Measurements from ENCODE around the gene ETV3. TPM values are rescaled to one million over a fixed set of nuclear protein-coding genes. Genes with fewer than 3 reads are reported as not detected.

ETV3 gene
- total and polyA plus RNA-seq, 2 of the 4 experiments (the other 2 are of a cell fraction), result 6.4 to 14.7 TPM

DNA sequence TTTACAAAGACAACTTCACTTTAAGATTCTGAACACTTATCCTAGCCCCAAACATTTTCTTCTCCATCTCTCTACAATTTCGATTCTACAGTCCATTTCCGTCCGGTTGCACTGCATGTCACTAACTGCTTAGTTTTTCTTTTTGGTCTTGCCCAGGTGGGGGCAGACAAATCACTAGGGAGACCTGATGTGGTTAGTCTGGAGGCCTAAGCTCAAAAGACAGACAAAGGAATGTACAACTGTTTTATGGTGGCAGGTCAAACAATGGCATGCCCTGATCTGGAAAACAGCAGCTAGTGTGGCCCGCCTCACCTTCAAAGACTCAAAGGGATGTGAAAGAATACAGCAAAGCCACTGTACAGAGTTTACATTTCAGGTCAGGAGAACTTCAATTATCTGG, 3.8 kb downstream of the ETV3 start:
- Histone ChIP-seq H3K4me2 (ENCODE audit: low read depth, low read length) (no peak overlapping the region), H3K36me3 (ENCODE audit: control insufficient read depth, insufficient read depth, low read length) (peaks cover 33% of the 10 kb centered on the region)
- CTCF ChIA-PET, result no interaction called here

More for the DNA sequence above, 3.8 kb downstream of the ETV3 start:
- Histone ChIP-seq H2AK5ac (ENCODE audit: low read depth, low read length) (no peak overlapping the region), H3K9me3 (ENCODE audit: control insufficient read depth, insufficient read depth, low read length) (no peaks in the 10 kb centered on the region), H3K27ac (ENCODE audit: insufficient read depth, low read length) (no peak overlapping the region), H3K23ac (ENCODE audit: low read depth, low read length) (no peak overlapping the region), H3K79me1 (ENCODE audit: low read depth in 1 of 2, low read length in 2 of 2) (peaks cover 31 to 41% of the 10 kb centered on the region in 2 experiments), H3K4me1 (ENCODE audit: control insufficient read depth, insufficient read depth, low read length) (peaks cover 4% of the 10 kb centered on the region), H3K9ac (ENCODE audit: low read depth, low read length) (no peak overlapping the region), H4K8ac (ENCODE audit: low read depth in 2 of 2, low read length in 2 of 2) (no peak overlapping the region), H2BK120ac (ENCODE audit: low read depth, low read length) (no peak overlapping the region), H2BK20ac (ENCODE audit: low read depth, low read length) (no peak overlapping the region), H2BK15ac (ENCODE audit: low read depth, low read length) (no peak overlapping the region), H4K20me1 (ENCODE audit: insufficient read depth, low read length) (peaks cover 24% of the 10 kb centered on the region), H3K27me3 (ENCODE audit: control insufficient read depth, insufficient read depth, low read length) (no peaks in the 10 kb centered on the region), H2AFZ (replicated peaks; ENCODE audit: low read length, poor library complexity) (no peak overlapping the region), H4K5ac (ENCODE audit: low read depth, low read length) (no peak overlapping the region), H2AK9ac (replicated peaks; ENCODE audit: low read depth, low read length, poor library complexity) (no peak overlapping the region), H3K9me1 (ENCODE audit: insufficient read depth, low read length) (peaks cover 2% of the 10 kb centered on the region; the same call in 1 of the 2 replicates), H3K4ac (ENCODE audit: low read depth, low read length) (no peak overlapping the region), H3K4me3 (ENCODE audit: insufficient read depth, low read depth, low read length) (no peak overlapping the region), H3K14ac (replicated peaks; ENCODE audit: low read depth, low read length) (no peak overlapping the region), H3K18ac (ENCODE audit: low read depth, low read length) (no peak overlapping the region), H4K91ac (ENCODE audit: insufficient read depth, low read depth, low read length) (no peak overlapping the region), H2BK5ac (ENCODE audit: low read depth, low read length, poor library complexity, severe bottlenecking) (no peak overlapping the region), H3K56ac (ENCODE audit: extremely low read depth, insufficient read depth, low read length) (no peak overlapping the region)
- intact Hi-C loops (cut with micrococcal nuclease), result no loop called here
- in situ Hi-C loops (cut with MboI; ENCODE audit: low sequenced_read_pairs), result no loop called here
- BruUV-seq (replicated peaks), result no TSS peak
- no peak for DNase-seq
- no peak for ATAC-seq (ENCODE audit: low read depth)
- POLR2A ChIA-PET (ENCODE audit: unreplicated experiment), result no interaction called here
- TF ChIP-seq POLR2A (IDR thresholded peaks at IDR 0.05; ENCODE audit: low read depth, low read length) (no peak), CHD1 (IDR thresholded peaks at IDR 0.05; ENCODE audit: low read depth, low read length) (no peak), RCOR1 (IDR thresholded peaks at IDR 0.05; ENCODE audit: insufficient replicate concordance, low read length) (no peak), SMC3 (IDR thresholded peaks at IDR 0.05; ENCODE audit: low read depth, low read length) (no peak), MXI1 (IDR thresholded peaks at IDR 0.05; ENCODE audit: borderline replicate concordance, low read depth, low read length) (no peak), RAD21 (IDR thresholded peaks at IDR 0.05; ENCODE audit: low read length) (no peak), MAZ (IDR thresholded peaks at IDR 0.05; ENCODE audit: borderline replicate concordance, low read depth, low read length) (no peak), NFE2L2 (IDR thresholded peaks at IDR 0.05; ENCODE audit: low read depth, low read length) (no peak), MAFK (IDR thresholded peaks at IDR 0.05; ENCODE audit: low read depth, low read length) (no peak)
- TF ChIP-seq, protein P1, sequence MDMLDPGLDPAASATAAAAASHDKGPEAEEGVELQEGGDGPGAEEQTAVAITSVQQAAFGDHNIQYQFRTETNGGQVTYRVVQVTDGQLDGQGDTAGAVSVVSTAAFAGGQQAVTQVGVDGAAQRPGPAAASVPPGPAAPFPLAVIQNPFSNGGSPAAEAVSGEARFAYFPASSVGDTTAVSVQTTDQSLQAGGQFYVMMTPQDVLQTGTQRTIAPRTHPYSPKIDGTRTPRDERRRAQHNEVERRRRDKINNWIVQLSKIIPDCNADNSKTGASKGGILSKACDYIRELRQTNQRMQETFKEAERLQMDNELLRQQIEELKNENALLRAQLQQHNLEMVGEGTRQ (IDR thresholded peaks at IDR 0.05; ENCODE audit: low read depth, low read length), result no peak
- TF ChIP-seq, protein P2, sequence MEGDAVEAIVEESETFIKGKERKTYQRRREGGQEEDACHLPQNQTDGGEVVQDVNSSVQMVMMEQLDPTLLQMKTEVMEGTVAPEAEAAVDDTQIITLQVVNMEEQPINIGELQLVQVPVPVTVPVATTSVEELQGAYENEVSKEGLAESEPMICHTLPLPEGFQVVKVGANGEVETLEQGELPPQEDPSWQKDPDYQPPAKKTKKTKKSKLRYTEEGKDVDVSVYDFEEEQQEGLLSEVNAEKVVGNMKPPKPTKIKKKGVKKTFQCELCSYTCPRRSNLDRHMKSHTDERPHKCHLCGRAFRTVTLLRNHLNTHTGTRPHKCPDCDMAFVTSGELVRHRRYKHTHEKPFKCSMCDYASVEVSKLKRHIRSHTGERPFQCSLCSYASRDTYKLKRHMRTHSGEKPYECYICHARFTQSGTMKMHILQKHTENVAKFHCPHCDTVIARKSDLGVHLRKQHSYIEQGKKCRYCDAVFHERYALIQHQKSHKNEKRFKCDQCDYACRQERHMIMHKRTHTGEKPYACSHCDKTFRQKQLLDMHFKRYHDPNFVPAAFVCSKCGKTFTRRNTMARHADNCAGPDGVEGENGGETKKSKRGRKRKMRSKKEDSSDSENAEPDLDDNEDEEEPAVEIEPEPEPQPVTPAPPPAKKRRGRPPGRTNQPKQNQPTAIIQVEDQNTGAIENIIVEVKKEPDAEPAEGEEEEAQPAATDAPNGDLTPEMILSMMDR (conservative IDR thresholded peaks at IDR 0.05; ENCODE audit: low read depth, low read length), result no peak
- dilution Hi-C loops (cut with HindIII; ENCODE audit: low sequenced_read_pairs, unreplicated experiment), result no loop called here
- WGBS, 2 experiments (ENCODE audit: extremely low coverage in 2 of 2, insufficient read length in 1 of 2), result no CpG with 5 or more reads among the region's 4 CpGs
